ENCODE results near the gene ADGB.
A peak's percentile ranks its signal among the peaks of the same experiment; 100 is the strongest.
"Not testable (repeated sequence)": the region's sequence is repeated elsewhere in the genome, so short reads cannot be mapped to it uniquely, and the experiment has no call there.

ADGB gene

DNA sequence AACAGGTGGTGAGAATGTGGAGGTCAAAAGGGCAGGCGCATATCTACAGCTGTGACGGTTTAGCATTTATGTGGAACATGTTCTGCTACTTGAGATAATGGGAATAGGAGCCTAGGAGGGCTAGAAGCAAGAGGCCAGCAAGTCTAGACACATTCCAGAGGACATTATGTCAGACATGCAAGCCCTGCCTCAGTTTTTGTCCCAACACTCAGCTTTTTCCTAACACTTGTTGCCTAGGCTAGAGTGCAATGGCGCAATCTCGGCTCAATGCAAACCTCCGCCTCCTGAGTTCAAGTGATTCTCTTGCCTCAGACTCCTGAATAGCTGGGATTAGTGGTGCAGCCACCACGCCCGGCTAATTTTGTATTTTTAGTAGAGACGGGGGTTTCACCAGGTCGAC, 210.2 kb downstream of the ADGB start:
- not testable (repeated sequence) for H3K9me3 Mint-ChIP-seq (ENCODE audit: low read depth); H3K27me3 Mint-ChIP-seq; H3K27ac Mint-ChIP-seq; H3K4me1 Mint-ChIP-seq (ENCODE audit: low read depth); H3K36me3 Mint-ChIP-seq; H3K4me3 Mint-ChIP-seq

DNA sequence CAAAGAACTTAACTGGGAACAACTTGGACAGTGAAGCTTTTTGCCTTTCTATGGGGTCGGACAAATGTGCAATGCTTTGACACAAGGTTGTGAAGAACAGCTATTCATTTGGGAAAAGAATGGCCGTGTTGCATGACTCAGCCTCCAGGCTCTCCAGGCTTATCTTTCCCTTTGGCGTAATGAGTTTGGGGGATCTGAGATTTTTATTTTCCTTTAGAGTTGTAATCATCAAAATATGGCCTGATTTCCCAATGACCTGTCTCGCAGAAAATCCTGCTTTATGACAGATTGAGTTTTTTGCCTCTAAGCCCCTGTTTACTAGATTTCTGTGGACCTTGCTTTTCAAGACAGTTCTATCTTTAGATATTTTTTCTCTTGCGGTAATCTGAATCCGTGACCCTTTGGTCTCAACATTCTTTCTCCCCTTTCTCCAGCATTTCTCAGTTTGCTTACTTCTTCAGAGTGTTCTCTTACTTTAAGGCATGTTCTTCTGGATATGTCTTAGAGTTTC, 214.1 kb downstream of the ADGB start:
- not testable (repeated sequence) for H3K4me1 Mint-ChIP-seq (ENCODE audit: low read depth); H3K4me3 Mint-ChIP-seq; H3K36me3 Mint-ChIP-seq; H3K27me3 Mint-ChIP-seq; H3K27ac Mint-ChIP-seq; H3K9me3 Mint-ChIP-seq (ENCODE audit: low read depth)

DNA sequence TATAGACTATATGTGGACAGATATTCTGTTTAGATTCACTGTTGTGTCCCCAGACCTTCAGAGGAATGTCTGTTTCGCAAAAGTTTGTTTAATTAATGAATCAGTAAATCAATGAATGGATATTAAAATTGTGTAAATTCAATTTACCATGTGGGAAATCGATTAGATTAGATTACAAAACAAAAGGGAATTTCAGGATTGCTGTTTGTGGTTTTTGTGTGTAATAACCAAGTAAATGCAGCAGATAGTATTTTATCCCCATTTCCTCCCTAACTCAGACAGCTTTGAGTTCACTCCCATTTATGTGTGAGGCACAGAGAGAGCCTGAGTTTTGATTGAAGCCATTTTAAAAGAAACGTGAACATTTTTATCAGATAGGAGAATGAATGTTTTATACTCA, 214.8 kb downstream of the ADGB start:
- H3K36me3 Mint-ChIP-seq: no peaks in the 10 kb centered on the region
- peaks cover 4% of the 10 kb centered on the region for H3K27me3 Mint-ChIP-seq
- H3K4me3 Mint-ChIP-seq: no peak overlapping the region
- no peaks in the 10 kb centered on the region for H3K4me1 Mint-ChIP-seq (ENCODE audit: low read depth)
- no peak overlapping the region for H3K27ac Mint-ChIP-seq
- no peaks in the 10 kb centered on the region for H3K9me3 Mint-ChIP-seq (ENCODE audit: low read depth)

DNA sequence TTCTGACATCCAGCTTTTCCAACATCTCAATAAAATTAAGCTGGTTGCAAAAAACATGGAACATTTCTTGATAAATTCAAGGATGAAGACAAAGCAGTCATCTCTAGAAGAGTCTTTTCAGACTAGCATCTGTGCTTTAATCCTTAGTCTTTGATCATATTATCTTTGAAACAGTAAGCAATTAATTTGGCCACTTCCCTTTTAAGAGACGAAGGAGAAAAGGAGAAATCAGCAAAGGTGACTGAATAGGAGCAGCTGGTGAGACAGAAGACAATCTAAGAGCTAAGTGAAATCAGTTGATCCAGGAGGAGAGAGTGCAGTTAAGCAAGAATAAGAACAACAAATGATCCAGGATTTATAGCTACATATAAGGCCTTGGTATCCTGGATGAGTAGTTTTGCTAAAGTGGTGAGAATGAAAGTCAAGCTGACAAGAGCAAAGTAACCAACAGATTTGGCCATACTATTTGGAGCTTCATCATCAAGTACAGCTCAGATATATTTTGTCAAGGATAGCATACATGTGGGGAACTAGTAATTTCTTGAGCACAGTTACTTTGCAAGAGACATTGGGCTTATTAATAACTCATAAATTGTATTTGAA, 215.5 kb downstream of the ADGB start:
- Mint-ChIP-seq H3K27me3 (peaks cover 4% of the 10 kb centered on the region), H3K4me1 (ENCODE audit: low read depth) (no peaks in the 10 kb centered on the region), H3K36me3 (no peaks in the 10 kb centered on the region), H3K4me3 (no peak overlapping the region), H3K27ac (no peak overlapping the region), H3K9me3 (ENCODE audit: low read depth) (no peaks in the 10 kb centered on the region)

DNA sequence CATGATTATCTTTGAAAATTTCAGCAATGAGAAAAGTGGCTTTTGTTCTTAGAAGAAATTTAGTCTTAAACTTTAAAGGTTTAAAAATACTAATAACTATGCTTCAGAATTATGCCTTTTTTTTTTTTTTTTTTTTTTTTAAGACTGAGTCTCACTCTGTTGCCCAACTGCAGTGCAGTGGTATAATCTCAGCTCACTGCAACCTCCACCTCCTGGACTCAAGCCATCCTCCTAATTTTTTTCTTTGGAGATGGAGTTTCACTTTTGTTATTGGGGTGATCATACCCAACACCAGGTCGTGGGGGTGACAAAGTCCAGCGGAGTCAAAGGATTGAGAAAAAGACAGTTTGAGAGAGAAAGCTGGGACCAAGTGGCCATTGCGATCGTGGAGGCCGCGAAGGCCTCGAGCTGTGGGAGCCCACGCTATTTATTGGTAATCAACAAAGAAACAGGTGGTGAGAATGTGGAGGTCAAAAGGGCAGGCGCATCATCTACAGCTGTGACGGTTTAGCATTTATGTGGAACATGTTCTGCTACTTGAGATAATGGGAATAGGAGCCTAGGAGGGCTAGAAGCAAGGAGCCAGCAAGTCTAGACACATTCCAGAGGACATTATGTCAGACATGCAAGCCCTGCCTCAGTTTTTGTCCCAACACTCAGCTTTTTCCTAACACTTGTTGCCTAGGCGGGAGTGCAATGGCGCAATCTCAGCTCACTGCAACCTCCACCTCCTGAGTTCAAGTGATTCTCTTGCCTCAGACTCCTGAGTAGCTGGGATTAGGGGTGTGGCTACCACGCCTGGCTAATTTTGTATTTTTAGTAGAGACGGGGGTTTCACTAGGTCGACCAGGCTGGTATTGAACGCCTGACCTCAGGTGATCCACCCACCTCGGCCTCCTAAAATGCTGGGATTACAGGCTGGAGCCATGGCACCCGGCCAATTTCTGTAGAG, 217.0 kb downstream of the ADGB start:
- not testable (repeated sequence) for H3K27me3 Mint-ChIP-seq; H3K36me3 Mint-ChIP-seq; H3K9me3 Mint-ChIP-seq (ENCODE audit: low read depth); H3K4me3 Mint-ChIP-seq; H3K27ac Mint-ChIP-seq; H3K4me1 Mint-ChIP-seq (ENCODE audit: low read depth)

DNA sequence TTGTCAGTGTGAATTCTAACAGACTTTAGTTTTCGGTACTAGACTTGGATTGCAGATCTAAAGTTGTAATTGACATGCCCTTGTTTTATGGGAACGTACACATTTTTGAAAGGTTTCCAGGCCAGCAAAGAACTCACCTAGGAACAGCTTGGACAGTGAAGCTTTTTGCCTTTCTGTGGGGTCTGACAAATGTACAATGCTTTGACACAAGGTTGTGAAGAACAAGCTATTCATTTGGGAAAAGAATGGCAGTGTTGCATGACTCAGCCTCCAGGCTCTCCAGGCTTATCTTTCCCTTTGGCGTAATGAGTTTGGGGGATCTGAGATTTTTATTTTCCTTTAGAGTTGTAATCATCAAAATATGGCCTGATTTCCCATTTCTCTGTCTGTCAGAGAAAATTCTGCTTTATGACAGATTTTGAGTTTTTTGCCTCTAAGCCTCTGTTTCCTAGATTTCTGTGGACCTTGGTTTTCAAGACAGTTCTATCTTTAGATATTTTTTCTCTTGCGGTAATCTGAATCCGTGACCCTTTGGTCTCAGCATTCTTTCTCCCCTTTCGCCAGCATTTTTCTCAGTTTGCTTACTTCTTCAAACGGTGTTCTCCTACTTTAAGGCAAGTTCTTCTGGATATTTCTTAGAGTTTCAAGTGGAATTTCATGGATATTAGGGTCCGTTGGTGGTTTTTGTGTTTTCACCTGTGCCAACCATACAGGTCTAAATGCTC, 221.0 kb downstream of the ADGB start:
- no peaks in the 10 kb centered on the region for H3K36me3 Mint-ChIP-seq
- H3K27ac Mint-ChIP-seq: no peak overlapping the region
- peaks cover 3% of the 10 kb centered on the region for H3K9me3 Mint-ChIP-seq (ENCODE audit: low read depth)
- H3K4me1 Mint-ChIP-seq (ENCODE audit: low read depth): no peaks in the 10 kb centered on the region
- H3K27me3 Mint-ChIP-seq: peaks cover 8% of the 10 kb centered on the region
- no peak overlapping the region for H3K4me3 Mint-ChIP-seq

DNA sequence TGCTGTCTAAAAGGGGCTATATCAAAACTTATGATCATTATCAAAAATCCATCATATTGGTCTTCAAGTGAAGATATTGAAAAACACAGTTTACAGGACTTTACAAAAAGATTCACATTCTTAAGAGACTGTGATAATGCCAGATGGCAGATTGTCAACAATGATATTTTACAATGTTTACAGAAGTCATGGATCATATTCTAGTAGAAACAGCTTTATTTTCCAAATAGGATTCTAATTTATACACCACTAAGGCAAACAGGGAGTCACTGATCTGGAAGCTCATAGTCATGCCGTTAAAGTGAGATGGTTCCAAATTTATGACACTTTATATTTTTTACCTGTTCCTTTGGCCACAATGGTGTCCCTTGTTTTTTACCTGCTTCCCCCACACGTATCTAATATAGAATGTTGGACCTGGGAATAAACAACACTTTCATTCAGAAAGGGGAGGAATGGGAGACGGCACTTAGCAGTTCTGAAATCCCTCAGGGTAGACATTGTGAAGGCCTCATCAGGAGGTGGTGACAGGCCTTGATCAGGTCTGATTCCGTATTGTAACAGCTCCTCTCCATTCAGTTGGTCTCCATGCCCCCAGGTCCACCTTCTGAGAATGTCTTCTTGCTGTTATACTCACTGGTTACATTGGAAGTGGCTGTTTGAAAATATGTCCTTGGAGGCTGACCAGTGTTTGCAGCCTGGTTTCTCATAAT, 228.6 kb downstream of the ADGB start:
- Mint-ChIP-seq H3K27ac (no peak overlapping the region), H3K36me3 (no peaks in the 10 kb centered on the region), H3K27me3 (peaks cover 4% of the 10 kb centered on the region), H3K4me3 (no peak overlapping the region), H3K4me1 (ENCODE audit: low read depth) (no peaks in the 10 kb centered on the region), H3K9me3 (ENCODE audit: low read depth) (peaks cover 3% of the 10 kb centered on the region)

DNA sequence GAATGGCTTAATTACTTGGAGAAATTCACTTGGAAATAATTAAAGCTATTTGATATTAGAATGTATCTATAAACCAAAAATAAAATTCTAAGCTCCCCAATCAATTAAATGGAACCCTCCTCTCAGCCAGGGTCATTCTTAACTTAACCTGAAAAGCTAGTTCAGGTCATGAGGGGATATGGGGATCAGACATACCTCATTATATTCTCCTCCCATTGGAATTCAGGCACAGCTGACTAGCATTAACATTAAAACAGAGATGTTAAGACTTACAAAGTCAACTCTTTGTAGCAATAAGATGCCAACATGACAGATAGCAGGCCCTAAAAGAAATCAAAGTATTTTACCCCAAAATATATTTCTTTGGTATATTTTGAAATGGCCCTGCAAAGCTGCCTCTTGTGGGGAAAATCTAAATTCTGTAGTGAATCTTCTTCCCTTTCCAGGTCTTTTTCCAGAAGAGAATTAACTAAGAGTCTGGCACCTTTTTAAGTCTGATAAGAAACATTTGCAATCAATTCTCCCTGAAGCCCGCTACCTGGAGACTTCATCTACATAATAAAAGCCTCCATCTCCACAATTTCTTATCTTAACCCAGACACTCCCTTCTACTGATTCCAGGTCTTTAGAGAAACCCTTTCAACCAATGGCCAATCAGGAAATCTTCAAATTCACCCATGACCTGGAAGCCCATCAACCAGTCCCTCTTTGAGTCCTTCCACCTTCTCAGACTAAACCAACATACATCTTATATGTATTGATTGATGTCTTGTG, 231.2 kb downstream of the ADGB start:
- Mint-ChIP-seq H3K36me3 (no peaks in the 10 kb centered on the region), H3K27ac (no peak overlapping the region)

DNA sequence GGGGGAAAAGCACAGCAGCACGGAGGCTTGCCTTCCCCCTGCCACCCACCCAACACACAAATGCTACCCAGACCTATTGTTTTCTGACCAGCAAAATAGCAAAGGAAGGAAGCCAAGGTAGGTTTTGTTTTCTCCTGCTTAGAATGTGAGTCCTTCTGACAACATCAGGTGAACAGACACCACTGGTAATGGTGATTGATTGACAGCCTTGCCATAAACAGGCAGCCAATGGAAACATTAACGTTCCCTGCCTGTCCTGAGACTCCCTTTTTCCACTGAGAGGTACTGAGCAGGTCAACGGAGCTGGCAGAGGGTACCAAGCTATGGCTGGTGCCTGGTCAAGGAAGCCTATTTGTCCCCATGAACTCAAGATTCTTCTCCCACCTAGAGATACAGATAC, 234.4 kb downstream of the ADGB start:
- no peaks in the 10 kb centered on the region for H3K36me3 Mint-ChIP-seq

More for the DNA sequence above, 231.2 kb downstream of the ADGB start:
- no peaks in the 10 kb centered on the region for H3K9me3 Mint-ChIP-seq (ENCODE audit: low read depth)
- no peaks in the 10 kb centered on the region for H3K4me1 Mint-ChIP-seq (ENCODE audit: low read depth)
- H3K4me3 Mint-ChIP-seq: no peak overlapping the region
- H3K27me3 Mint-ChIP-seq: no peaks in the 10 kb centered on the region

DNA sequence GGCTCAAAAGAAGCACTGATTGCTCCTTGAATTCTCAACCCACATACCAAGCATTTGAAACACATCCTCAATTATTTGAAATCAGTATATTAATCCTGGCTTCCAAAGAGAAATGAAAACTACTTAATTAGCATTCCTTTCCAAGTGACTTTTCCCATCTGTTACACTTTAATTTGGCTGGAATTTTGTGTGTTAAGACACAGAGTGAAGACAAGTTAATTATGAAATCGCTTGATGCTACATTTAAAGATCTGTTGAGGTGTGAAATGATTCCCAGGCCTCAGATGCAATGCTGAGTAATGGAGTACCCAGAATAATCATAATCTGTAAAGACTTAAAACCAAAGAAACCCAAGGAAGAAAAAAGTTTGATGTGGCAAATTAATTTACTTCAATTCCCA, 241.4 kb downstream of the ADGB start:
- Mint-ChIP-seq H3K27me3 (no peaks in the 10 kb centered on the region), H3K36me3 (no peaks in the 10 kb centered on the region), H3K9me3 (ENCODE audit: low read depth) (no peaks in the 10 kb centered on the region), H3K4me3 (no peak overlapping the region), H3K27ac (no peak overlapping the region), H3K4me1 (ENCODE audit: low read depth) (no peaks in the 10 kb centered on the region)

More for the DNA sequence above, 234.4 kb downstream of the ADGB start:
- Mint-ChIP-seq H3K4me3 (no peak overlapping the region), H3K27me3 (no peaks in the 10 kb centered on the region), H3K27ac (no peak overlapping the region), H3K9me3 (ENCODE audit: low read depth) (no peaks in the 10 kb centered on the region), H3K4me1 (ENCODE audit: low read depth) (no peaks in the 10 kb centered on the region)

DNA sequence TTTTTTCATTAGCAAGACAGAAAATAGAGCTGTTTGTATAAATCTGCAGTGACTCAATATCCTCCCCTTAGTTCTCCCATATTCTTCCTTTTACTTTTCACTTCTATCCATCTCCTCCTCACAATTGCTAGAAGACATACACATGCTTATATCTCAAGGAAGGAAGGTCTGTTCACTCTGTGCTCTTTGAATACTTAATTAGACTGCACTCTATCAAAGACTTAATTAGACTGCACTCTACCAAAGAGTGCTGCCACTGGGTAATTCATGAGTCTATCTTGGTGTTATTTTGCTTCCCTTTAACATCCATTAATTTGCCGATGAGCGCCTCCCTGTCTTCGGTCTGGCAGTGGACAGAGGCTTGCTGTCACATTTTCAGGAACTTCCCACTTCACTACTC, 241.9 kb downstream of the ADGB start:
- no peaks in the 10 kb centered on the region for H3K9me3 Mint-ChIP-seq (ENCODE audit: low read depth)

DNA sequence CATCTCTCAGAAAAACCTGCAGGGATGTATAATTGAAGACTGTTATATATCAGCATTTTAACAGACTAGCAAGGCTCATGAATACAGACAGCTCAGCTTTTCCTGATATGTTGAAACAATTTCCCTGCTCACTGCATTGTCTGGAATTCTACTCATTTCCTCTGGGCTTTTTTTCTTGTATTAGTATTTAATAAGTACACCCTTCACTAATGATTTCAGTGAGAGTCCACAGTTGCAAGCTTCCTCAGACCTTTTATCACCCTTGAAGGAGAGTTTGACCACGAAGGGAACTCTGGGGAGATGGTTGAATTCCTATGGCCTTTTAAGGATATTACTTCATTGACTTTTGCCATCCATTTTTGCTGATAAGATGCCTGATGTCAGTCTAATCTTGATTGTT, 248.7 kb downstream of the ADGB start:
- Mint-ChIP-seq H3K4me1 (ENCODE audit: low read depth) (peaks cover 3% of the 10 kb centered on the region), H3K27ac (no peak overlapping the region), H3K4me3 (no peak overlapping the region), H3K27me3 (no peaks in the 10 kb centered on the region), H3K36me3 (no peaks in the 10 kb centered on the region), H3K9me3 (ENCODE audit: low read depth) (no peaks in the 10 kb centered on the region)

More for the DNA sequence above, 241.9 kb downstream of the ADGB start:
- no peaks in the 10 kb centered on the region for H3K4me1 Mint-ChIP-seq (ENCODE audit: low read depth)
- H3K36me3 Mint-ChIP-seq: no peaks in the 10 kb centered on the region
- no peaks in the 10 kb centered on the region for H3K27me3 Mint-ChIP-seq
- no peak overlapping the region for H3K4me3 Mint-ChIP-seq
- no peak overlapping the region for H3K27ac Mint-ChIP-seq

DNA sequence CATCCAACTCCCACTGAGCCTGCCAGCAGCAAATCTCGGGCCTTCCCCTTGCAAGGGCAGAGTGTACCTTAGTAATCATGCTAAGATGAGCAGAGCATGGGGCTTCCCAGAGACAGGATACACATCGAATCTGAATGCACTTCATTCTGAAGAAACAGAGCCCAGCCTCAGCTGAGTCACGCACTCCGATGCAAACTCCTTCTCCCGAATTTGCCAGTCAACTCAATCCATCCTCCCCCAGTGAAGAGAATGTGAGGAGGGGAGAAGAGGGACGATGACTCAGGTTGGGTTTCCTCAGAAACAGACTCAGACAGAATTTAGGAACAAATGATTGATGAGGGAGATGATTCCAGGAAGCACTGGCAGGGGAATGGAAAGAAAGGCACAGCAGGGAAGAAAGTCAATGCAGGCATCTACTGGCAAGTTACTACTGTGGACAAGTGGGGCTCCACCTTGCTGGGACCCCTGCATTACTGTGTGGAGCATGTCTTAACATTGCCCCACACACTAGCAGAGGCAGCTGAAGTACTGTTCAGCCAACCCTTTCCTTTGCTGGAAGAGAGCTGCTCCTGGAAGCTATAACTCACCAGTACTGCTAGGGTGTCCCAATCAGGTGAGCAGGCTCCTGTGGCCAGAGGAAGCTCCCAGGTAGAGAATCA, 251.6 kb downstream of the ADGB start:
- H3K36me3 Mint-ChIP-seq: no peaks in the 10 kb centered on the region
- peak overlapping the region; percentile 2 for H3K27ac Mint-ChIP-seq
- no peak overlapping the region for H3K4me3 Mint-ChIP-seq
- no peaks in the 10 kb centered on the region for H3K27me3 Mint-ChIP-seq
- H3K4me1 Mint-ChIP-seq (ENCODE audit: low read depth): peaks cover 3% of the 10 kb centered on the region
- H3K9me3 Mint-ChIP-seq (ENCODE audit: low read depth): no peaks in the 10 kb centered on the region

DNA sequence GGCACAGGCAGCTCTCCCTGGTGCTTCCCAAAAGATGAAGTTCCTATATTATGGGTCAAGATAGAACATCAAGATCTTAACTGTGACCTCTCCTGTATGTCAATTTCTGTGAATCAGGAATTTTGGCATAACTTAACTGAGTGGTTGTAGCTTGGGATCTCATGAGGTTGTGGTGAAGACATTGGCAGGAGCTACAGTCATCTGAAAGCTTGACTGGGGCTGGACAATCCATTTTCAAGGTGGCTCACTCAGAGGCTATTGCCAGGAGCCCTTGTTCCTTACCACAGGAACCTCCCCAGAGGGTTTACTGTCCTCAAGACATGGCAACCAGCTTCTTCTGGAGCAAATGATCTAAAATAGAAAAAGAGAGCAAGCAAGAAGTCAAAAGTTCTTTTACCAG, 252.2 kb downstream of the ADGB start:
- Mint-ChIP-seq H3K36me3 (no peaks in the 10 kb centered on the region), H3K4me3 (no peak overlapping the region), H3K27ac (no peak overlapping the region), H3K4me1 (ENCODE audit: low read depth) (peaks cover 3% of the 10 kb centered on the region), H3K9me3 (ENCODE audit: low read depth) (no peaks in the 10 kb centered on the region), H3K27me3 (no peaks in the 10 kb centered on the region)
